HepG2 (cell line): ENCODE measurements around the gene TIMM44. TPM values are rescaled to one million over a fixed set of nuclear protein-coding genes. Genes with fewer than 3 reads are reported as not detected.

ENCODE experiments used
- ATF6 ChIP-seq: sonication (generic); formaldehyde crosslinking; conservative IDR thresholded peaks from 2 replicates; pipeline ENCODE4 v1.4.0; 2020; ENCODE audit warnings: missing genetic modification reagents
- BHLHE40 ChIP-seq: IDR thresholded peaks from 2 replicates; pipeline ENCODE4 v1.6.1; 2011; ENCODE audit warnings: low read length, improper control_type of control experiment
- ETV6 ChIP-seq: sonication (generic); formaldehyde crosslinking; conservative IDR thresholded peaks from 2 replicates; pipeline ENCODE4 v1.4.0; 2020; ENCODE audit warnings: missing genetic modification reagents
- HDAC2 ChIP-seq: sonication (generic); formaldehyde crosslinking; IDR thresholded peaks from 2 replicates; pipeline ENCODE4 v1.4.0; 2020; ENCODE audit warnings: missing genetic modification reagents
- JUND ChIP-seq: sonication (generic); formaldehyde crosslinking; IDR thresholded peaks from 2 replicates; pipeline ENCODE4 v1.8.0; 2022; ENCODE audit warnings: mild to moderate bottlenecking, missing genetic modification reagents
- KDM5B ChIP-seq: sonication (generic); formaldehyde crosslinking; IDR thresholded peaks from 2 replicates; pipeline ENCODE4 v1.4.0; 2020; ENCODE audit warnings: missing genetic modification reagents, mild to moderate bottlenecking, borderline replicate concordance
- KLF9 ChIP-seq: IDR thresholded peaks from 2 replicates; pipeline ENCODE4 v1.6.1; 2016; ENCODE audit warnings: low read depth
- MTERF4 ChIP-seq: sonication (generic); formaldehyde crosslinking; IDR thresholded peaks from 2 replicates; pipeline ENCODE4 v1.8.0; 2023; ENCODE audit warnings: mild to moderate bottlenecking, missing genetic modification reagents
- NFE2 ChIP-seq: sonication (generic); formaldehyde crosslinking; IDR thresholded peaks from 2 replicates; pipeline ENCODE4 v1.4.0; 2020; ENCODE audit warnings: missing genetic modification reagents
- NR2F6 ChIP-seq, 2 experiments: IDR thresholded peaks; 2 replicates each; pipeline ENCODE4 v1.6.1; 2016; ENCODE audit warnings: antibody characterized with exemption in 1 of 2, mild to moderate bottlenecking in 1 of 2
- RXRB ChIP-seq: IDR thresholded peaks from 2 replicates; pipeline ENCODE4 v1.6.1; 2016; ENCODE audit warnings: borderline replicate concordance, missing genetic modification reagents, missing compliant biosample characterization
- SALL1 ChIP-seq: sonication (generic); formaldehyde crosslinking; IDR thresholded peaks from 2 replicates; pipeline ENCODE4 v1.8.0; 2022; ENCODE audit warnings: mild to moderate bottlenecking, missing genetic modification reagents
- SAP130 ChIP-seq: IDR thresholded peaks from 2 replicates; pipeline ENCODE4 v1.6.1; 2016; ENCODE audit warnings: low read depth
- SIX1 ChIP-seq: sonication (generic); formaldehyde crosslinking; IDR thresholded peaks from 2 replicates; pipeline ENCODE4 v1.4.0; 2020; ENCODE audit warnings: missing genetic modification reagents, borderline replicate concordance
- TERF1 ChIP-seq: sonication (generic); formaldehyde crosslinking; IDR thresholded peaks from 2 replicates; pipeline ENCODE4 v1.8.0; 2022; ENCODE audit warnings: mild to moderate bottlenecking, missing genetic modification reagents, moderate library complexity
- ZFP91 ChIP-seq: sonication (generic); formaldehyde crosslinking; IDR thresholded peaks from 2 replicates; pipeline ENCODE4 v1.9.0; 2022; ENCODE audit warnings: missing genetic modification reagents, mild to moderate bottlenecking, borderline replicate concordance
- ZMAT3 ChIP-seq: sonication (generic); formaldehyde crosslinking; conservative IDR thresholded peaks from 2 replicates; pipeline ENCODE4 v1.7.0; 2021; ENCODE audit warnings: missing genetic modification reagents
- ZNF432 ChIP-seq: sonication (generic); formaldehyde crosslinking; IDR thresholded peaks from 2 replicates; pipeline ENCODE4 v1.5.0; 2020; ENCODE audit warnings: missing genetic modification reagents, mild to moderate bottlenecking, borderline replicate concordance
- ZNF552 ChIP-seq: sonication (generic); formaldehyde crosslinking; IDR thresholded peaks from 2 replicates; pipeline ENCODE4 v1.9.0; 2022; ENCODE audit warnings: missing genetic modification reagents, mild to moderate bottlenecking, borderline replicate concordance
- ZNF563 ChIP-seq: sonication (generic); formaldehyde crosslinking; IDR thresholded peaks from 2 replicates; pipeline ENCODE4 v1.8.0; 2022; ENCODE audit warnings: mild to moderate bottlenecking, moderate library complexity, missing genetic modification reagents
- ZNF605 ChIP-seq: sonication (generic); formaldehyde crosslinking; IDR thresholded peaks from 2 replicates; pipeline ENCODE4 v1.8.0; 2022; ENCODE audit warnings: mild to moderate bottlenecking, missing genetic modification reagents
- ZNF614 ChIP-seq: IDR thresholded peaks from 2 replicates; pipeline ENCODE4 v1.6.1; 2018; ENCODE audit warnings: missing biosample characterization, missing genetic modification reagents, inconsistent platforms, borderline replicate concordance
- ZNF768 ChIP-seq: sonication (generic); formaldehyde crosslinking; IDR thresholded peaks from 2 replicates; pipeline ENCODE4 v1.4.0; 2020; ENCODE audit warnings: missing genetic modification reagents
- ZSCAN20 ChIP-seq: sonication (generic); formaldehyde crosslinking; IDR thresholded peaks from 2 replicates; pipeline ENCODE4 v1.4.0; 2020; ENCODE audit warnings: missing genetic modification reagents, mild to moderate bottlenecking, borderline replicate concordance
- polyA plus RNA-seq, 8 experiments: library from polyadenylated mRNA; depleted of rRNA in 3 of 8; stranded (reverse) in 7 of 8; unstranded in 1 of 8; fragments of >200 nt; fragmentation: Illumina TruSeq in 4 of 8; extraction: Trizol in 4 of 8; gene quantifications; 2 replicates each; pipeline versions ENCODE4 v1.2.1 to v1.2.3, GENCODE V29; 2011 to 2016; ENCODE audit warnings: low read depth in 4 of 8, missing spikeins in 1 of 8, mixed read lengths in 1 of 8; ENCODE audit not compliant: insufficient read depth in 1 of 8
- total RNA-seq, 5 experiments: library from RNA; depleted of rRNA; stranded (reverse); fragments of >200 nt; fragmentation: Illumina TruSeq; extraction: Trizol; gene quantifications; 2 replicates each; pipeline ENCODE4 v1.2.3, GENCODE V29; 2016; ENCODE audit warnings: low read depth in 1 of 5

TIMM44 gene
- total and polyA plus RNA-seq, 2 of the 13 experiments (the other 11 are each of a cell fraction or from before 2014, with no cell fraction given) = 42.9 to 72.6 TPM

- no peak for TF ChIP-seq TERF1 (CRISPR knock-in tag)
- TF ChIP-seq ZSCAN20 = peak; percentile 78; the same call in 1 of the 2 replicates
- no peak for TF ChIP-seq BHLHE40
- TF ChIP-seq KDM5B (CRISPR knock-in tag) = peak; percentile 45; the same call in 1 of the 2 replicates
- TF ChIP-seq SAP130 = peak; percentile 91
- no peak; the same call in 1 of the 2 replicates for TF ChIP-seq ZNF768
- no peak for TF ChIP-seq JUND (CRISPR knock-in tag)
- peak; percentile 23; the same call in 1 of the 2 replicates for TF ChIP-seq RXRB
- TF ChIP-seq NR2F6 (IDR thresholded peaks at IDR 0.05) = peak; percentile 47; the same call in 1 of the 2 replicates
- peak; percentile 54 for TF ChIP-seq NR2F6 (CRISPR knock-in tag; IDR thresholded peaks at IDR 0.05)
- peak; percentile 84 for TF ChIP-seq SALL1
- no peak for TF ChIP-seq ZNF432
- peak; percentile 74; the same call in 1 of the 2 replicates for TF ChIP-seq ZMAT3 (CRISPR knock-in tag)
- TF ChIP-seq ZNF552 (CRISPR knock-in tag) = peak; percentile 47; the same call in 1 of the 2 replicates
- TF ChIP-seq SIX1 = peak; percentile 58; the same call in 1 of the 2 replicates
- 0 out of 2 replicates have a peak, but pooled peaks have one; percentile 32 for TF ChIP-seq ZNF563
- peak; percentile 93 for TF ChIP-seq ZNF605 (CRISPR knock-in tag)
- TF ChIP-seq ATF6 (CRISPR knock-in tag) = no peak
- TF ChIP-seq KLF9 = no peak
- TF ChIP-seq ETV6 (CRISPR knock-in tag) = no peak
- TF ChIP-seq NFE2 (CRISPR knock-in tag) = no peak
- TF ChIP-seq ZNF614 (CRISPR knock-in tag) = peak; percentile 91; the same call in 1 of the 2 replicates
- TF ChIP-seq HDAC2 (CRISPR knock-in tag) = peak; percentile 48; the same call in 1 of the 2 replicates
- no peak for TF ChIP-seq MTERF4
- TF ChIP-seq ZFP91 (CRISPR knock-in tag) = peak; percentile 82; the same call in 1 of the 2 replicates
Measured at GRCh38 chr19:7919610-7920518, 23.6 kb downstream of the TIMM44 start, which contains the start of gene SNAPC2 (continued).
